Gastroesophageal sphincter (tissue), 3 donors: ENCODE data around the gene FBRSL1.

Experiments used
- CTCF ChIP-seq, 4 experiments: fragments of 200-600 bp in 2 of 4; fragments of 450-650 bp in 2 of 4; sonication (generic) in 1 of 4; IDR thresholded peaks; one replicate each; pipeline ENCODE4 v1.5.1; 2017 to 2019; ENCODE audit warnings: antibody characterized with exemption in 4 of 4, mild to moderate bottlenecking in 2 of 4, moderate library complexity in 2 of 4
- POLR2AphosphoS5 ChIP-seq: sonication (generic); formaldehyde crosslinking; IDR thresholded peaks from one replicate; pipeline ENCODE4 v1.6.1; 2017; ENCODE audit warnings: antibody characterized with exemption

- TF ChIP-seq CTCF (IDR thresholded peaks at IDR 0.05): no peak
- no peak for TF ChIP-seq POLR2AphosphoS5
Observed at GRCh38 chr12:132534076-132534475, 44.1 kb downstream of the FBRSL1 start.
